Mesendoderm (in vitro differentiated cells): ENCODE data around the gene FAM210B.

Experiments used
- DNase-seq: peaks from one replicate; pipeline ENCODE4 v3.0.0; 2013
- H2AK5ac ChIP-seq: 2 replicates; pipeline ENCODE4 v1.6.1; 2013; ENCODE audit warnings: low read length, inconsistent platforms
- H2BK120ac ChIP-seq: 2 replicates; pipeline ENCODE4 v1.6.1; 2013; ENCODE audit warnings: low read depth, mild to moderate bottlenecking, low read length, moderate library complexity, mixed read lengths
- H2BK15ac ChIP-seq: replicated peaks from 2 replicates; pipeline ENCODE4 v1.6.1; 2013; ENCODE audit warnings: low read depth, mild to moderate bottlenecking, moderate library complexity
- H2BK5ac ChIP-seq: 2 replicates; pipeline ENCODE4 v1.6.1; 2013; ENCODE audit warnings: low read length, inconsistent platforms
- H3K18ac ChIP-seq: 2 replicates; pipeline ENCODE4 v1.6.1; 2013; ENCODE audit warnings: mild to moderate bottlenecking, low read length, mixed read lengths
- H3K23ac ChIP-seq: one replicate; pipeline ENCODE4 v1.6.1; 2013; ENCODE audit warnings: low read length
- H3K27ac ChIP-seq: 2 replicates; pipeline ENCODE4 v1.5.1; 2013; ENCODE audit warnings: low read depth, mild to moderate bottlenecking, inconsistent platforms, low read length, moderate library complexity
- H3K27me3 ChIP-seq: 2 replicates; pipeline ENCODE4 v1.6.1; 2013; ENCODE audit warnings: low read length, control low read depth, mild to moderate bottlenecking, inconsistent platforms; ENCODE audit not compliant: insufficient read depth, poor library complexity
- H3K36me3 ChIP-seq: 2 replicates; pipeline ENCODE4 v1.6.1; 2013; ENCODE audit warnings: low read length, inconsistent platforms; ENCODE audit not compliant: control insufficient read depth, insufficient read depth
- H3K4ac ChIP-seq: one replicate; pipeline ENCODE4 v1.6.1; 2013; ENCODE audit warnings: low read depth, mild to moderate bottlenecking, low read length, moderate library complexity
- H3K4me1 ChIP-seq: 2 replicates; pipeline ENCODE4 v1.6.1; 2013; ENCODE audit warnings: low read depth, low read length, inconsistent platforms; ENCODE audit not compliant: control insufficient read depth
- H3K4me2 ChIP-seq: 2 replicates; pipeline ENCODE4 v1.6.1; 2013; ENCODE audit warnings: low read length
- H3K4me3 ChIP-seq: 2 replicates; pipeline ENCODE4 v1.5.1; 2013; ENCODE audit warnings: mild to moderate bottlenecking, low read length
- H3K56ac ChIP-seq: one replicate; pipeline ENCODE4 v1.6.1; 2013; ENCODE audit warnings: low read length
- H3K79me1 ChIP-seq: 2 replicates; pipeline ENCODE4 v1.6.1; 2013; ENCODE audit warnings: low read length, inconsistent platforms
- H3K79me2 ChIP-seq: 2 replicates; pipeline ENCODE4 v1.6.1; 2013; ENCODE audit warnings: mild to moderate bottlenecking, low read length; ENCODE audit not compliant: control insufficient read depth, insufficient read depth
- H3K9ac ChIP-seq: 2 replicates; pipeline ENCODE4 v1.6.1; 2013; ENCODE audit warnings: low read length, inconsistent platforms
- H4K5ac ChIP-seq: one replicate; pipeline ENCODE4 v1.6.1; 2013; ENCODE audit warnings: low read length
- H4K8ac ChIP-seq: one replicate; pipeline ENCODE4 v1.6.1; 2013; ENCODE audit warnings: low read depth, mild to moderate bottlenecking, control low read depth, low read length, moderate library complexity
- whole genome bisulfite sequencing: extraction: QIAGEN DNeasy Blood & Tissue Kit; methylation state at CpG from one replicate; pipeline ENCODE4 v1.1.7; 2013; ENCODE audit warnings: low lambda C conversion rate, missing lambda C conversion rate; ENCODE audit not compliant: insufficient coverage; ENCODE audit errors: extremely low coverage; 5-methylcytosine and 5-hydroxymethylcytosine counted together

Gene FAM210B

DNA sequence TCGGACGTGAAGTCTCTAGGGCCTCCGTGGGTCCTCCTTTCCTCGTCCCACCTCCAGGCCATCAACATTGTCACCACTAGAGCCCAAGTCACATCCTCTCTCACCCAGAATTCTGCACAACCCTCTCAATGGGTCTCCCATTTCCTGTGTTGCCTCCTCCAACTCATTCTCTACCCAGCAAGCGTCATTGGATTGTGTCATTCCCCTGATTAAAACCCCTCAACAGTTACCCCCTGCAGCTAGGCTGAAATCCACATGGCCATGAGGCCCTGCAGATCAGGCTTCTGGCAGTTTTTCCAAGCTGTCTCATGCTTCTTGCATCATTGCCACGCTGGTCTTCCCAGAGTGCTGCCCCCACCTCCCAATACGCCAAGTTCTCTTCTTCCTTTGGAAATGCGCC is 12.9 kb upstream of the FAM210B start:
- Histone ChIP-seq H4K5ac (no peak overlapping the region), H3K27ac (no peak overlapping the region), H3K4me1 (peaks cover 8% of the 10 kb centered on the region), H3K18ac (no peak overlapping the region), H3K27me3 (no peaks in the 10 kb centered on the region), H2BK5ac (no peak overlapping the region), H3K56ac (no peak overlapping the region), H3K79me1 (no peaks in the 10 kb centered on the region), H2AK5ac (no peak overlapping the region), H3K79me2 (no peaks in the 10 kb centered on the region), H2BK15ac (no peak overlapping the region), H4K8ac (no peak overlapping the region), H3K4me3 (no peak overlapping the region), H3K9ac (no peak overlapping the region), H3K36me3 (no peaks in the 10 kb centered on the region), H3K4ac (no peak overlapping the region), H2BK120ac (no peak overlapping the region), H3K4me2 (no peak overlapping the region), H3K23ac (no peak overlapping the region)
- DNase-seq = peak; percentile 68
- no CpG with 5 or more reads among the region's 8 CpGs for WGBS

DNA sequence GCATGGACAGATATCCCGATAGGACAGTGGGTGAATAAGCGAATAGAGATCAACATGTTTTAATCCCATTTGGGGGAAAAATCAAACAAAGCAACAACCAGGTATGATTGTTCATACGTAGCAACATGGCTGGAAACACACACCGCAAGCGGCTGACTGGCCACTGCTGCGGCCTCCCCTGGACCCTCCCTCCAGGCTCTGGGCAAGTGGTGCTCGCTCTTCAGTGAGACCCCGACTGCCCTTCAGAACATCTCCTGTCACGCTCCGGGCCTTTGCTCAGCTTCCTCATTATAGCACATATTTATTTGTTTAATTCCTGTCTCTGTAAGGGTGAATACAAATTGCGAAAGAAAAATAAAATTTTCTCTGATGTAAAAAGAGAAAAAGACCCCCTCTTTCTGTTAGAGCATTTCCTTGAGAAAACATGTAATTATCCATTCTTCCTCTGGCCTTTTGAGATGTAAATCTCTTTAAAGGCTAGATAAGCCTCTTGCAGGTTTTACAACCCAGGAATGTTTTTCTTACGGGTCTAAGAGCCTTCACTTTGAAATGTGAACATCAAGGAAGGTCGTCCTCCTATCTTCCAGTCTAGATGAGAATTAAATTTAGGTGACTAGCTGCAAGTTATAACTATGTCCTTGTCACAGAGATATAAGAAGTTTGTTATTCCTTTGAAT is 11.0 kb upstream of the FAM210B start:
- H3K4me3 ChIP-seq = no peak overlapping the region
- no CpG with 5 or more reads among the region's 13 CpGs for WGBS
- peak; percentile 59 for DNase-seq
- no peak overlapping the region for H3K4me2 ChIP-seq
- peak overlapping the region; percentile 9 for H3K27ac ChIP-seq
- no peak overlapping the region for H2AK5ac ChIP-seq
- H2BK120ac ChIP-seq = no peak overlapping the region
- no peaks in the 10 kb centered on the region for H3K36me3 ChIP-seq
- no peak overlapping the region for H3K18ac ChIP-seq
- no peak overlapping the region for H2BK15ac ChIP-seq
- no peak overlapping the region for H2BK5ac ChIP-seq
- no peak overlapping the region for H3K23ac ChIP-seq
- H3K56ac ChIP-seq = no peak overlapping the region
- H4K8ac ChIP-seq = no peak overlapping the region
- no peak overlapping the region for H3K9ac ChIP-seq
- H3K27me3 ChIP-seq = no peaks in the 10 kb centered on the region
- H4K5ac ChIP-seq = no peak overlapping the region
- no peaks in the 10 kb centered on the region for H3K79me2 ChIP-seq
- no peak overlapping the region for H3K4ac ChIP-seq
- H3K79me1 ChIP-seq = no peaks in the 10 kb centered on the region
- H3K4me1 ChIP-seq = peaks cover 8% of the 10 kb centered on the region

DNA sequence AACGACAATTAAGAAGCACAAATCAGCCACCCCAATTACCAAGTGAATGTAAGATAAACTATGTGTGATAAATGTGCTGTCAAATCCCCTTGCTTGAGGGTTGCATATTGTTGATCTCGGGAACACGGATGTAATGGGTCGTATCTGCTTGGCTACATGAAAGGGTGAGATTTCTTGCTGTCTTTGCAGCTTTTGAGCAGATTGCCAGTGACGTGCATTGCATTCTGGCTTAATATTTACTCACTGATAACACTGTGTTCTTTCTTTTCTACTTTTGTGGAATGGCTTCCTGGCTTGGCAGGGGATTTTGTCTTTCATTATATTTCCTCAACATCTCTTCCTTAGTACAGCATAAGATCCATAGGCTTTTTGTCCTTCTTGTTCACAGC is 10.5 kb upstream of the FAM210B start:
- Histone ChIP-seq H3K36me3 (no peaks in the 10 kb centered on the region), H2AK5ac (no peak overlapping the region)

DNA sequence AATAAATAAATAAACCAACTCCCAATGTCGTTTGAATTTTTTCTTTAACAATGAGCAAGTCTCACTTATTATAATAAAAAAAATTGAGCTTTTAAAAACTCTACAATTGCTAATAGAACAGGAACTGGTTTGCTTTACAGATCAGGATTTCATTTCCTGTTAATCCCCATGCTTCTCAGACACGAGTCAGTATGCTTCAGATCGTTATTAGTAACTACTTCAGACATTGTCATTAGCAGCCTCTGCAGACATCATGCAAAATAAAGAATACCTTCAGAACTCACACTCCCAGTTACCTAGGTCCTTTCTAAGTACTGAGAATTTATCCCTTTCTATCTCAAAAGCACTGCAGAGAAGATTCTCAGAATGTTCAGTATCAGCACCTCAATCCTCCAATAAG is 10.0 kb upstream of the FAM210B start:
- Histone ChIP-seq H3K4me3 (no peak overlapping the region), H2BK120ac (no peak overlapping the region), H2AK5ac (no peak overlapping the region), H4K5ac (no peak overlapping the region), H3K9ac (no peak overlapping the region), H3K79me1 (no peaks in the 10 kb centered on the region), H3K18ac (no peak overlapping the region), H2BK5ac (no peak overlapping the region), H3K56ac (no peak overlapping the region), H2BK15ac (no peak overlapping the region), H3K4ac (no peak overlapping the region), H3K4me1 (peaks cover 8% of the 10 kb centered on the region), H3K79me2 (no peaks in the 10 kb centered on the region), H3K36me3 (no peaks in the 10 kb centered on the region), H3K23ac (no peak overlapping the region), H3K27ac (no peak overlapping the region), H3K4me2 (no peak overlapping the region), H3K27me3 (no peaks in the 10 kb centered on the region), H4K8ac (no peak overlapping the region)
- WGBS = no CpG with 5 or more reads among the region's 3 CpGs
- peak; percentile 16 for DNase-seq

More for the DNA sequence above, 10.5 kb upstream of the FAM210B start:
- Histone ChIP-seq H3K18ac (no peak overlapping the region), H3K23ac (no peak overlapping the region), H2BK5ac (no peak overlapping the region), H3K79me1 (no peaks in the 10 kb centered on the region), H2BK120ac (no peak overlapping the region), H3K4me1 (peaks cover 8% of the 10 kb centered on the region), H3K4ac (no peak overlapping the region), H3K9ac (no peak overlapping the region), H3K4me2 (no peak overlapping the region), H3K27ac (no peak overlapping the region), H4K8ac (no peak overlapping the region), H3K79me2 (no peaks in the 10 kb centered on the region), H3K56ac (peak overlapping the region; percentile 53), H3K27me3 (no peaks in the 10 kb centered on the region), H2BK15ac (no peak overlapping the region), H4K5ac (no peak overlapping the region), H3K4me3 (no peak overlapping the region)
- peak; percentile 64 for DNase-seq
- WGBS = no CpG with 5 or more reads among the region's 5 CpGs

DNA sequence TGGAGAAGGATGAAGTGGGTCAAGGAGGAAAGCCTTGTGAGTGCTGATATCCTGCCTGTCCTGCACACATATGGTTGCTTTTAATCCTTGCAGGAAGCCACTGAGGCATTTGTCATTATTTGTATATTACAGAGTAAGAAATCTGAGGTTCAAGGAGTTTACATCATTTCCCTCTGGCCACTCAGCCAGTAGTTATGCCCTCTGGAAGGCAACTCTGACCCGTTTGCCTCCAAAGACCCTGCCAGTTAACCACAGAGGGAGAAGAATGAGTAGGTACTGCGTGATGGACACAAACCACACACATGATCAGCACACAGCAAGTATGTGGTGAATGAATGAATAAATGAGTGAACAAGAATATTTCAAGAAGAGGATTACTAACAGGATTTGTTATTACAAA is 7.9 kb upstream of the FAM210B start:
- no peak overlapping the region for H2BK120ac ChIP-seq
- no peak overlapping the region for H2AK5ac ChIP-seq
- no peak overlapping the region for H3K27ac ChIP-seq
- no peak overlapping the region for H4K5ac ChIP-seq
- H3K4ac ChIP-seq = no peak overlapping the region
- H3K9ac ChIP-seq = no peak overlapping the region
- no peak overlapping the region for H3K23ac ChIP-seq
- H3K4me3 ChIP-seq = no peak overlapping the region
- H3K79me2 ChIP-seq = no peaks in the 10 kb centered on the region
- no peak overlapping the region for H2BK5ac ChIP-seq
- no peak for DNase-seq
- H3K18ac ChIP-seq = no peak overlapping the region
- no CpG with 5 or more reads among the region's 2 CpGs for WGBS
- no peaks in the 10 kb centered on the region for H3K79me1 ChIP-seq
- H3K4me2 ChIP-seq = no peak overlapping the region
- no peak overlapping the region for H2BK15ac ChIP-seq
- no peak overlapping the region for H3K56ac ChIP-seq
- H3K27me3 ChIP-seq = no peaks in the 10 kb centered on the region
- H3K4me1 ChIP-seq = peaks cover 4% of the 10 kb centered on the region
- H4K8ac ChIP-seq = no peak overlapping the region
- no peaks in the 10 kb centered on the region for H3K36me3 ChIP-seq
